GM23248 (cell line): ENCODE results near the gene WWTR1.

ENCODE experiments used
- EZH2 ChIP-seq: fragments of 200-600 bp; sonication (generic); IDR thresholded peaks from 2 replicates; pipeline ENCODE4 v1.6.1; 2018; ENCODE audit warnings: antibody characterized with exemption, mild to moderate bottlenecking; ENCODE audit not compliant: insufficient read depth, poor library complexity, severe bottlenecking
- EZH2phosphoT487 ChIP-seq: fragments of 200-600 bp; sonication (generic); IDR thresholded peaks from 2 replicates; pipeline ENCODE4 v1.6.1; 2018; ENCODE audit warnings: antibody characterized with exemption, moderate library complexity, mild to moderate bottlenecking, low read depth; ENCODE audit not compliant: insufficient read depth

- TF ChIP-seq EZH2: no peak
- TF ChIP-seq EZH2phosphoT487: no peak
Measured at GRCh38 chr3:149507491-149508324, 150.1 kb downstream of the WWTR1 start.
